Skeletal muscle cell (primary cell): ENCODE results near the gene MT1A.
A peak's percentile ranks its signal among the peaks of the same experiment; 100 is the strongest.

Experiments
- DNase-seq: peaks from one replicate; pipeline ENCODE4 v3.0.0-alpha.2; 2010; ENCODE audit warnings: low read depth
- H3K4me3 ChIP-seq: 2 replicates; pipeline ENCODE4 v1.5.1; 2011; ENCODE audit warnings: low read depth, mild to moderate bottlenecking, control low read depth, low read length, moderate library complexity

The MT1A gene

GRCh38 chr16:56628486-56629350 lies 9.7 kb upstream of the MT1A start:
- DNase-seq = no peak

GRCh38 chr16:56629531-56629930 lies 8.9 kb upstream of the MT1A start:
- DNase-seq = no peak
- no peak overlapping the region for H3K4me3 ChIP-seq

More at GRCh38 chr16:56628486-56629350, 9.7 kb upstream of the MT1A start:
- H3K4me3 ChIP-seq = no peak overlapping the region

- DNase-seq = no peak
- no peak overlapping the region for H3K4me3 ChIP-seq
Observed at GRCh38 chr16:56630134-56630533, 8.3 kb upstream of the MT1A start.

- no peak overlapping the region for H3K4me3 ChIP-seq
- no peak for DNase-seq
Observed at GRCh38 chr16:56631197-56631596, 7.3 kb upstream of the MT1A start.

GRCh38 chr16:56631832-56632155 lies 6.7 kb upstream of the MT1A start:
- H3K4me3 ChIP-seq = peak overlapping the region; percentile 42
- no peak for DNase-seq

GRCh38 chr16:56632156-56632847 lies 6.2 kb upstream of the MT1A start, which contains the start of gene MT1M:
Gene MT1M (plus strand): TSS chr16:56632659. CDS start chr16:56632732, 73 bp downstream.
- DNase-seq = no peak
- peak within 1 kb of the TSS; percentile 42 for H3K4me3 ChIP-seq

GRCh38 chr16:56632848-56633365 lies 5.6 kb upstream of the MT1A start:
- H3K4me3 ChIP-seq = no peak overlapping the region
- no peak for DNase-seq

- H3K4me3 ChIP-seq = no peak overlapping the region
Observed at GRCh38 chr16:56633535-56633934, 4.9 kb upstream of the MT1A start.

GRCh38 chr16:56634715-56635440 lies 3.6 kb upstream of the MT1A start:
- no peak for DNase-seq
- H3K4me3 ChIP-seq = peak overlapping the region; percentile 27

More at GRCh38 chr16:56633535-56633934, 4.9 kb upstream of the MT1A start:
- DNase-seq = no peak

- H3K4me3 ChIP-seq = peak overlapping the region; percentile 27
- no peak for DNase-seq
Observed at GRCh38 chr16:56635441-56635967, 3.0 kb upstream of the MT1A start.

- no peak for DNase-seq
Observed at GRCh38 chr16:56636616-56637413, 1.7 kb upstream of the MT1A start.

GRCh38 chr16:56639045-56639444 lies 579 bp downstream of the MT1A start:
- no peak for DNase-seq
- no peak overlapping the region for H3K4me3 ChIP-seq

More at GRCh38 chr16:56636616-56637413, 1.7 kb upstream of the MT1A start:
- no peak overlapping the region for H3K4me3 ChIP-seq

GRCh38 chr16:56640076-56640475 lies 1.6 kb downstream of the MT1A start:
- DNase-seq = no peak

GRCh38 chr16:56641166-56641565 lies 2.7 kb downstream of the MT1A start:
- H3K4me3 ChIP-seq = no peak overlapping the region
- no peak for DNase-seq

More at GRCh38 chr16:56640076-56640475, 1.6 kb downstream of the MT1A start:
- no peak overlapping the region for H3K4me3 ChIP-seq

- no peak for DNase-seq
- peak overlapping the region; percentile 22 for H3K4me3 ChIP-seq
Observed at GRCh38 chr16:56643080-56643778, 4.8 kb downstream of the MT1A start.

GRCh38 chr16:56643833-56644232 lies 5.4 kb downstream of the MT1A start:
- H3K4me3 ChIP-seq = no peak overlapping the region
- DNase-seq = no peak

- H3K4me3 ChIP-seq = no peak overlapping the region
- DNase-seq = no peak
Observed at GRCh38 chr16:56645311-56645710, 6.8 kb downstream of the MT1A start.

GRCh38 chr16:56645838-56646237 lies 7.4 kb downstream of the MT1A start:
- no peak for DNase-seq
- H3K4me3 ChIP-seq = no peak overlapping the region
